HG02623 (cell line): Measurements from ENCODE around the gene FBXL17.

Experiments used
- ATAC-seq: cut with Tn5 transposase; IDR thresholded peaks from one replicate; pipeline ENCODE4 v1.9.1; 2021; ENCODE audit warnings: moderate library complexity; ENCODE audit not compliant: unreplicated experiment

Gene FBXL17

DNA sequence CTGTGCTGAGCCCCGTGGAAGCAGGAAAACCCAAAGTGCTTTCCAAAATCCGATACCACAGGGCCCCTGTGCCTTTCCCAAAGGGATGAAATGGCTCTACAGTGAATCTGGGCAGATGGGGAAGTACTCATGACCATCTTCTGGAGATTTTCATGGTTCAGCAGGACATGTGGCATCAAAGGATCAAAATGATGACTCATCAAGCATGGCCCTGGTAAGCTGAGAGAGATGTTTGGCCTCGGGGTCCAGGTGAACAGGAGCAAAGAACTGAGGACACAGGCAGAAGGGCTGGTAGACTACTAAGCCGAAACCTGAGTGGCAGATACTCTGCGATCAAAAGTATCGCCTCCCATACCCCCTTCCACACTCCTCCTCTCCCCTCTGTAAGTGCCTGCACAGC lies 551.1 kb downstream of the FBXL17 start:
- no peak for ATAC-seq

GRCh38 chr5:107826311-107827000 lies 555.4 kb downstream of the FBXL17 start:
- no peak for ATAC-seq

DNA sequence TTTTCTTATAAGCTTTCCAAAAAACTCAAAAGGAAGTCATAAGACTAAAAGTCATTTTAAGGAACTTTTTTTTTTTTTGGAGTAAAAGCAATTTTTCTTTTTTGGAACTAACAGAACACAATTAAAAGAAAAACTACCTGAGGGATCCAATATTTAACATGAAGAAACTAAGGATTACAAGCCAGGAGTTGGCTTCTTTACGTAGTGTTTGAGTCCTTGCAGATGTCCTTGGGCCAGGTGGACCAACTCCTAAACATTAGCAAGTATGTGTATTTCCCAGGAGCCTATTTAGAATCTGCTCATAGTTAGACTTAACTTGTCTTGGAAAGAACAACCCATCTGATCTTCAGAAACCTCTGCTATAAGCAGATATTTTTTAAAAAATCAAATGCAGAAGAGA lies 557.1 kb downstream of the FBXL17 start:
- ATAC-seq: no peak

- no peak for ATAC-seq
These were observed 560.6 kb downstream of the FBXL17 start for GRCh38 chr5:107821288-107821687.

- no peak for ATAC-seq
These were observed 561.5 kb downstream of the FBXL17 start for GRCh38 chr5:107820429-107820828.

DNA sequence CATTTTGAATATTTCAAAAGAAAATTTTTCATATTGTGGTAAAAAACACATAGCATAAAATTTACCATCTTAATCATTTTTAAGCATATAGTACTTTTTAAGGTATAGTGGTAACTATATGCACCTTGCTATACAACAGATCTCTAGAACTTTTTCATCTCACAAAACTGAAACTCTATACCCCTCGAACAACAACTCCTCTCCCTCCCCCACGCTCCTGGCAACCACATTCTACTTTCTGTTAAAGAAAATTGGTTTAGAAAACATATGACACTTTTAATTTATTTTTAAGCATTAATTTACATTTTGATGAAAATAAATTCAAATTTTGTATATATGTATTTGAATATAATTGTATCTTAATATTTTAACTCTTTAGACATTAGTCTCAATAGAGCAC lies 563.9 kb downstream of the FBXL17 start:
- ATAC-seq: no peak

- ATAC-seq: no peak
These were observed 564.5 kb downstream of the FBXL17 start for GRCh38 chr5:107817436-107817835.

GRCh38 chr5:107815109-107815508 lies 566.8 kb downstream of the FBXL17 start:
- no peak for ATAC-seq

DNA sequence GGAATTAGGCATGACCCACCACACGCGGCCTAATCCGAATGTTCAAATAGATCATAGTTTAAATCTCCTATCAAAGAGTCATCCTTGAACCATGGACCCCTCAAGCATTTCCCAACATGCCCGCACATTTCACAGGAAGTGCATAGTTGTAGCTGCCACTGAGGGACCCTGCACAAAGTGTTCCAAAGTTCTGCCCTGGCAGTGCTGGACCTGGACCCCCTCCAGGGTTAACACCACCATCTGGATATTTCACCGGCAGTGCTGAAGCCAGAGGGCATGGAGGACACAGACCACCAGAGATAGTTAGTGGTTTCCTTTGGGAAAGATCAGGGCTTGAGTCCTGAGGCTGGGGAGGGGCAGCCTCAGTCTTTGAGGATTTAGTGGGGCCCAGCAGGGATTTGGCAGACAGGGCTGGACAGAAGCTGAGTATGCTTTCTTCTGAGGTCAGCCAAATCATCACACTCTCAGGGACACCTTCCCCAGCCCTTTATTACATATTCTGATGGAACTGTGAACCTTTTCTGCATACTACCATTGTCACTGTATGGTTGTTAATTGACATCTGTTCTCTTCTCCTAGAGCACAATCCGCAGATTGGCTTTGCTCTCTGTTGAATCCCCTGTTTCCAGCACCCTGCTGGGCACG lies 567.6 kb downstream of the FBXL17 start:
- no peak for ATAC-seq

- peak; percentile 72 for ATAC-seq
These were observed 568.3 kb downstream of the FBXL17 start for GRCh38 chr5:107813559-107813958.

DNA sequence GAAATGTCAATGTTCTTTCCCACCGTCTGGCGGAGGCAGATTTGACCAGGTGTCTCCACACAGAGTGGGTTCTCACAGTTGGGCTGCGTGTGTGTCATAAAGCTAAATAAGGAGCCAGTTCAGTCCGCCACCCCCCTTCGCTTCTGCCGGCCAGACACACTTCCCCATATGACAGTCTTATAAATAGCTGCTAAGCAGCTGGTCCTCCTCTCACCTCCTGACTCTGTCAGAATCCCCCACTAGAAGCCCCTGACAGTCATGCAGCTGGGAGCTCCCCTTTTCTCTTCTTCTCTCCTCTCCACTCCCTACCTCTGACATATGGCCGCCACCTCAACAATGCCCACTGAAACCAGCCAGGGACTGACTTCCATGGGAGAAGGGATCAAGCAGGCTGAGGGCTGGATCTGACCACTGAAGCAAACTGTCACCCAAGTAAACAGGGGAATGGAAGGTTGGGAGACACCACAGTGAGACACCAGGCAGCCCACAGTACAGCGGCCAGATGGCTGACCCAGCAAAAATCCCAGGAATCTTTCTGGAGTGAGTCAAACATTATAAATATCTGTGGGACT lies 569.2 kb downstream of the FBXL17 start:
- peak; percentile 82 for ATAC-seq

- ATAC-seq: no peak
These were observed 572.5 kb downstream of the FBXL17 start for GRCh38 chr5:107809201-107810034.
